Kidney epithelial cell (primary cell): ENCODE measurements around the gene LIME1. TPM values are rescaled to one million over a fixed set of nuclear protein-coding genes. Genes with fewer than 3 reads are reported as not detected.

Experiments
- DNase-seq: peaks from one replicate; pipeline ENCODE4 v3.0.0-alpha.2; 2010; ENCODE audit warnings: low read depth
- H3K27me3 ChIP-seq: 2 replicates; pipeline ENCODE4 v1.6.0; 2011; ENCODE audit warnings: low read length; ENCODE audit not compliant: control insufficient read depth, insufficient read depth
- H3K36me3 ChIP-seq: 2 replicates; pipeline ENCODE4 v1.5.1; 2011; ENCODE audit warnings: low read length; ENCODE audit not compliant: control insufficient read depth, insufficient read depth
- H3K4me3 ChIP-seq: 2 replicates; pipeline ENCODE4 v1.5.1; 2011; ENCODE audit warnings: low read depth, mild to moderate bottlenecking, control low read depth, low read length
- total RNA-seq: library from RNA; depleted of rRNA; stranded (reverse); fragments of >200 nt; gene quantifications from 2 replicates; pipeline ENCODE4 v1.2.3, GENCODE V29; 2015
- TF ChIP-seq, protein P1 (sequence below): IDR thresholded peaks from 2 replicates; pipeline ENCODE4 v1.5.1; 2011; ENCODE audit warnings: mild to moderate bottlenecking, moderate library complexity, low read length, control low read depth, inconsistent platforms; ENCODE audit not compliant: insufficient read depth, poor library complexity, severe bottlenecking

LIME1 gene
- total RNA-seq, 1 donor from 2014 or later = 9.4 TPM

DNA sequence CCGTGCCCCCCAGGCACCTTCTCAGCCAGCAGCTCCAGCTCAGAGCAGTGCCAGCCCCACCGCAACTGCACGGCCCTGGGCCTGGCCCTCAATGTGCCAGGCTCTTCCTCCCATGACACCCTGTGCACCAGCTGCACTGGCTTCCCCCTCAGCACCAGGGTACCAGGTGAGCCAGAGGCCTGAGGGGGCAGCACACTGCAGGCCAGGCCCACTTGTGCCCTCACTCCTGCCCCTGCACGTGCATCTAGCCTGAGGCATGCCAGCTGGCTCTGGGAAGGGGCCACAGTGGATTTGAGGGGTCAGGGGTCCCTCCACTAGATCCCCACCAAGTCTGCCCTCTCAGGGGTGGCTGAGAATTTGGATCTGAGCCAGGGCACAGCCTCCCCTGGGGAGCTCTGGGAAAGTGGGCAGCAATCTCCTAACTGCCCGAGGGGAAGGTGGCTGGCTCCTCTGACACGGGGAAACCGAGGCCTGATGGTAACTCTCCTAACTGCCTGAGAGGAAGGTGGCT is 39.1 kb upstream of the LIME1 start:
- DNase-seq = no peak
- peak overlapping the region; percentile 64 for H3K4me3 ChIP-seq
- no peaks in the 10 kb centered on the region for H3K27me3 ChIP-seq
- H3K36me3 ChIP-seq = no peaks in the 10 kb centered on the region
- TF ChIP-seq, protein P1, sequence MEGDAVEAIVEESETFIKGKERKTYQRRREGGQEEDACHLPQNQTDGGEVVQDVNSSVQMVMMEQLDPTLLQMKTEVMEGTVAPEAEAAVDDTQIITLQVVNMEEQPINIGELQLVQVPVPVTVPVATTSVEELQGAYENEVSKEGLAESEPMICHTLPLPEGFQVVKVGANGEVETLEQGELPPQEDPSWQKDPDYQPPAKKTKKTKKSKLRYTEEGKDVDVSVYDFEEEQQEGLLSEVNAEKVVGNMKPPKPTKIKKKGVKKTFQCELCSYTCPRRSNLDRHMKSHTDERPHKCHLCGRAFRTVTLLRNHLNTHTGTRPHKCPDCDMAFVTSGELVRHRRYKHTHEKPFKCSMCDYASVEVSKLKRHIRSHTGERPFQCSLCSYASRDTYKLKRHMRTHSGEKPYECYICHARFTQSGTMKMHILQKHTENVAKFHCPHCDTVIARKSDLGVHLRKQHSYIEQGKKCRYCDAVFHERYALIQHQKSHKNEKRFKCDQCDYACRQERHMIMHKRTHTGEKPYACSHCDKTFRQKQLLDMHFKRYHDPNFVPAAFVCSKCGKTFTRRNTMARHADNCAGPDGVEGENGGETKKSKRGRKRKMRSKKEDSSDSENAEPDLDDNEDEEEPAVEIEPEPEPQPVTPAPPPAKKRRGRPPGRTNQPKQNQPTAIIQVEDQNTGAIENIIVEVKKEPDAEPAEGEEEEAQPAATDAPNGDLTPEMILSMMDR = peak; percentile 4

DNA sequence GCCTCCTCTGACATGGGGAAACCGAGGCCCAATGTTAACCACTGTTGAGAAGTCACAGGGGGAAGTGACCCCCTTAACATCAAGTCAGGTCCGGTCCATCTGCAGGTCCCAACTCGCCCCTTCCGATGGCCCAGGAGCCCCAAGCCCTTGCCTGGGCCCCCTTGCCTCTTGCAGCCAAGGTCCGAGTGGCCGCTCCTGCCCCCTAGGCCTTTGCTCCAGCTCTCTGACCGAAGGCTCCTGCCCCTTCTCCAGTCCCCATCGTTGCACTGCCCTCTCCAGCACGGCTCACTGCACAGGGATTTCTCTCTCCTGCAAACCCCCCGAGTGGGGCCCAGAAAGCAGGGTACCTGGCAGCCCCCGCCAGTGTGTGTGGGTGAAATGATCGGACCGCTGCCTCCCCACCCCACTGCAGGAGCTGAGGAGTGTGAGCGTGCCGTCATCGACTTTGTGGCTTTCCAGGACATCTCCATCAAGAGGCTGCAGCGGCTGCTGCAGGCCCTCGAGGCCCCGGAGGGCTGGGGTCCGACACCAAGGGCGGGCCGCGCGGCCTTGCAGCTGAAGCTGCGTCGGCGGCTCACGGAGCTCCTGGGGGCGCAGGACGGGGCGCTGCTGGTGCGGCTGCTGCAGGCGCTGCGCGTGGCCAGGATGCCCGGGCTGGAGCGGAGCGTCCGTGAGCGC is 38.5 kb upstream of the LIME1 start:
- Histone ChIP-seq H3K4me3 (peak overlapping the region; percentile 64), H3K36me3 (no peaks in the 10 kb centered on the region), H3K27me3 (no peaks in the 10 kb centered on the region)
- no peak for DNase-seq
- TF ChIP-seq, protein P1 = no peak

DNA sequence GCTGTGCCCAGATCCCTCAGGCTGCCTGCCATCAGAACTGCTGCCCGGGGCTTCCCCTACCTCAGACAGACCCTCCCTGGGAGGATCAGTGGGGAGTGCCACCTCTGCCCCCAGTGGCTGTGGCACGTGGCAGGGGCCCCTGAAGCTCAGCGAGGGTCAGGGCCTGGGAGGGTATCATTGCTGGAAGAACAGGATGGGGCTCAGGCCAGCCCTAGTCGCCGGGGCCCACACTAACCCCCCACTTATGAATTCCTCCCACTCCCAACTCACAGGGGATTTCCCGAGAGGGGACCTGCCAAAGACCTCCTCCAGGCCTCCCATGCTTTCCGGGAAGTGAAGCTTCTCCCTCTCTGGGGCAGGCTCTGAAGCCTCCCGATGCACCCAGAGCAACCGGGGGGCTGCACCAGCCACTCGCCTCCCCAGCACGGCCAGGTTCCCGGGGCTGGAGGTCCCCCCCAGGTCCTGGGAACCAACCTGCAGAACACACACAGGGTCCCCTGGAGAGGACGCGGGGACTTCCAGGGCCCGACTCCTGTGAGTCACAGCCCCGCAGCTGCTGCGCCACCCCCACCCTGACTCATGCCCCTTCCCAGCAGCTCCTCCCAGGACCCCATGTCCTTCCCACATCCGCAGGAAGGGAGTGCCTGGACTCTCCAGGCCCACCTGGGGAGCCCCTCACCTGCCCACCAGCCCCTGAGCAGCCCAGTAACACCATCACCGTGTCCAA is 37.6 kb upstream of the LIME1 start:
- Histone ChIP-seq H3K36me3 (no peaks in the 10 kb centered on the region), H3K27me3 (no peaks in the 10 kb centered on the region), H3K4me3 (peak overlapping the region; percentile 64)
- TF ChIP-seq, protein P1 = no peak
- peak; percentile 75 for DNase-seq

DNA sequence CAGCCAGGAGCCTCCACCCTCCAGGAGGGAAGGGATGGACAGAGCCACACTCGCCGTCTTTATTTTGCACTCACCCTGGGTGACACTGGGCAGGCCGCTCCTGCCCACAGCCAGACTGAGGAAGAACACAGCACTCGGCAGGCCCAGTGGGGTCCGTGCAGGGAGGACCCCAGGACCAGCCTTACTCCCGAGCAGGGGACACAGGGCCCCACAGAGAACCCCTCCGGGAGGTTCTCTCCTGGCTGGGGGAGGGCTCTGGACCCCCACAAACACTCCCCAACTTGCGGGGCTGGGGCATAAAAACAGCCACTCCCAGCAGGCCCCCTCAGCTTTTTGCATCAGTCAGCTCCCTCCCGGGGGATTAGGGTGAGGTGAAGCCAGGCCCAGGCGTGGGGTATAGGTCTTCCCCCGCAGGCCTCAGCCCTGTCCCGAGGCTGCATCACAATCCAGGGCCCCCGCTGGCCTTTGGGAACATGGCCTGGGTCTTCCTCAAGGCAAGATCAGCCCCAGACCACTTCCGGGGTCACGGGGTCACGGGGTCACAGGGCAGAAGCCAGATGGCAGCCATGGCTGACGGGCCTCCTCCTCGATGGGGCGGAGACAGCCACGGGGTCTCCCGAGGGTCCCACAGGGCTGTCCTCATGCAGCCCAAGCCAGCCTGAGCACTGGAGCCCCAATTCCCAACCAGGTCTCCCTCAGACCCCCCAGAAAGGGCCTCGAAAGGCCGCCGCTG is 36.8 kb upstream of the LIME1 start:
- H3K4me3 ChIP-seq = no peak overlapping the region
- H3K27me3 ChIP-seq = no peaks in the 10 kb centered on the region
- DNase-seq = no peak
- H3K36me3 ChIP-seq = no peaks in the 10 kb centered on the region
- TF ChIP-seq, protein P1 = no peak

DNA sequence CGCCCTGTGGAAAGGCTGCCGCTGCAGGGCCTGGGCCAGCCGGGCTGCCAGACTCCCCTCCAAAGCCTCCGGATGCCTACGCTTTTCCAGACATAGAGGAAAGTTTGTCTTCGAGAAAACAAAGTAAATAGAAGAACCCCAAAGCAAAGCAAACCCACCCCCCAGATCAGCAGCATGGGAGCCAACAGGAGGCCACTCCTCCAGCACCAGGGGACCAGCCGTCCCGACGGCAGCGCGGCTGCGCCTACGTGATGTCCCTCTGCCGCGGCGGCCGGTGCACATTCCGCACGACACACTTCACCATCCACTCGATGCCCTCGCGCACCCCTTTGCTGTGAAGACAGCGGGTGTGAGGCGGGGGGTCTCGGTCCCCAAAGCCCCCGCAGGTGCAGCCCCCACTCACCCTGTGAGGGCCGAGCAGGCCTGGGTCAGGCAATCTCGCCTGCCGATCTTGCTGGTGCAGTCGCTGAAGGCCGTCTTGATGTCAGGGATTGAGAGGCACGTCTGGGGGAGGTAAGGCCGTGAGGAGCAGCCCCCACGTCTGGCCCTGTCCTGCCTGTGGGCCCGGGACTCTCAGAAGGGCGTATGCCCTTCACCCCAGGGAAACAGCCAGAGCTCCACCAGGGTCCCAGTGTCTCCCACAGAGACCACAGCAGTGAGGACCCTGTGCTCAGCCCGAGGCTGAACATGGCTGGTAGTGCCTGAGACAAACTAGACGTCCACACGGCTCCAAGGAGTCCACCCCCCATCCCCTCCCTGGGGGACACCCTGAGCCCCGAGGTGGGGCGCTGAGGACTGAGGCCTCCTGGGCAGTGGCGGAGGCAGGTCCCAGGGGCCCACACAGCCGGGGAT is 36.0 kb upstream of the LIME1 start:
- Histone ChIP-seq H3K27me3 (no peaks in the 10 kb centered on the region), H3K4me3 (no peak overlapping the region), H3K36me3 (no peaks in the 10 kb centered on the region)
- no peak for DNase-seq
- TF ChIP-seq, protein P1 = no peak
